ENCODE measurements around the gene CLCN7.

The CLCN7 gene

GRCh38 chr16:1427473-1428461, 47.1 kb downstream of the CLCN7 start:
- no peak overlapping the region for H3K27ac ChIP-seq
- no peak overlapping the region for H3K4me2 ChIP-seq
- TF ChIP-seq, protein P1, sequence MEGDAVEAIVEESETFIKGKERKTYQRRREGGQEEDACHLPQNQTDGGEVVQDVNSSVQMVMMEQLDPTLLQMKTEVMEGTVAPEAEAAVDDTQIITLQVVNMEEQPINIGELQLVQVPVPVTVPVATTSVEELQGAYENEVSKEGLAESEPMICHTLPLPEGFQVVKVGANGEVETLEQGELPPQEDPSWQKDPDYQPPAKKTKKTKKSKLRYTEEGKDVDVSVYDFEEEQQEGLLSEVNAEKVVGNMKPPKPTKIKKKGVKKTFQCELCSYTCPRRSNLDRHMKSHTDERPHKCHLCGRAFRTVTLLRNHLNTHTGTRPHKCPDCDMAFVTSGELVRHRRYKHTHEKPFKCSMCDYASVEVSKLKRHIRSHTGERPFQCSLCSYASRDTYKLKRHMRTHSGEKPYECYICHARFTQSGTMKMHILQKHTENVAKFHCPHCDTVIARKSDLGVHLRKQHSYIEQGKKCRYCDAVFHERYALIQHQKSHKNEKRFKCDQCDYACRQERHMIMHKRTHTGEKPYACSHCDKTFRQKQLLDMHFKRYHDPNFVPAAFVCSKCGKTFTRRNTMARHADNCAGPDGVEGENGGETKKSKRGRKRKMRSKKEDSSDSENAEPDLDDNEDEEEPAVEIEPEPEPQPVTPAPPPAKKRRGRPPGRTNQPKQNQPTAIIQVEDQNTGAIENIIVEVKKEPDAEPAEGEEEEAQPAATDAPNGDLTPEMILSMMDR (conservative IDR thresholded peaks at IDR 0.05; ENCODE audit: low read depth, low read length) = no peak
- no peaks in the 10 kb centered on the region for H4K20me1 ChIP-seq (ENCODE audit: insufficient read depth)
- no peaks in the 10 kb centered on the region for H3K4me1 ChIP-seq (ENCODE audit: low read depth, poor library complexity, severe bottlenecking)
- H2AFZ ChIP-seq (ENCODE audit: low read depth) = no peak overlapping the region
- no peaks in the 10 kb centered on the region for H3K36me3 ChIP-seq (ENCODE audit: insufficient read depth)
- H3K9ac ChIP-seq = no peak overlapping the region
- H3K79me2 ChIP-seq (ENCODE audit: insufficient read depth, low read depth) = no peaks in the 10 kb centered on the region
- peaks cover 43% of the 10 kb centered on the region for H3K27me3 ChIP-seq (ENCODE audit: insufficient read depth, low read depth)
- H3K4me3 ChIP-seq (IDR thresholded peaks at IDR 0.05; ENCODE audit: insufficient read depth, low read depth, low read length) = no peak overlapping the region

DNA sequence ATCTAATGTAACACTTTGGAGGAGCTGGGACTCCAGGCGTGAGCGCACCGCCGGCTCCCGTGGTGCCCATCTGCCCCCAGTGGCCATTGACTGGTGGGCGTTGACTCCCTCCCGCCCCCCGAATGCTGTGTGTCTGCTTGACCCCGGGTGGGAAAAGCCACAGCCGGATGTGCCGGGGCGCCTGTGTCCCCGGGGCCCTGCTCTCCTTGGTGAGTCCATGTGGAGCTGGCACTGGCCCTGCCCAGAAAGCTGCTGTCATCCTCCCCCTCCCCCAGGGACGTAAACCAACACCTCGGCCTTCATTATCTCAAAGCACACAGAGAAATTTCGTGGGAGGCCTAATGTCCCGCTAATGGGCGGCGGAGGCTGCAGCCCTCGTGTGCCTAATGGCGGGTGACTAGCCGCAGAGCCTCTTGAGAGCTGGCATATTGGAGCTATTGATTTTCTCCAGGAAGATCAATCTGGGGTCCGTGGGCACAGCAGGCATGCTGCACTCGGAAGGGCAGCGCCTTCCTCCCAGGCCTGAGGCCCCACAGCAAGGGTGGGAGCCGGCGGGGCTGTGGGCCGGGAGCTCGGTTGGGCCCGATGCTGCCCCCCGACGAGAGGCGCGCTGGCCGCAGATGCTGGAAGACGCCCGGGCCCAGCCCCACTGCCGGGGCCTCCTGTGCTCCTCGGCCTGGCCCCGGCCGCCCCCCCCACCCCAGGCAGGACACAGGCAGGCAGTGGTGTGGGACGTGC, 47.9 kb downstream of the CLCN7 start:
- Histone ChIP-seq H3K9ac (no peak overlapping the region), H2AFZ (ENCODE audit: low read depth) (no peak overlapping the region), H3K27me3 (ENCODE audit: insufficient read depth, low read depth) (peaks cover 34% of the 10 kb centered on the region), H3K4me1 (ENCODE audit: low read depth, poor library complexity, severe bottlenecking) (no peaks in the 10 kb centered on the region), H3K4me3 (IDR thresholded peaks at IDR 0.05; ENCODE audit: insufficient read depth, low read depth, low read length) (no peak overlapping the region), H3K36me3 (ENCODE audit: insufficient read depth) (no peaks in the 10 kb centered on the region), H4K20me1 (ENCODE audit: insufficient read depth) (no peaks in the 10 kb centered on the region), H3K79me2 (ENCODE audit: insufficient read depth, low read depth) (no peaks in the 10 kb centered on the region), H3K4me2 (no peak overlapping the region), H3K27ac (no peak overlapping the region)
- TF ChIP-seq, protein P1 (conservative IDR thresholded peaks at IDR 0.05; ENCODE audit: low read depth, low read length) = no peak

- no peak overlapping the region for H3K9ac ChIP-seq
- peaks cover 6% of the 10 kb centered on the region for H3K4me1 ChIP-seq (ENCODE audit: low read depth, poor library complexity, severe bottlenecking)
- H2AFZ ChIP-seq (ENCODE audit: low read depth) = no peak overlapping the region
- H4K20me1 ChIP-seq (ENCODE audit: insufficient read depth) = no peaks in the 10 kb centered on the region
- TF ChIP-seq, protein P1 (conservative IDR thresholded peaks at IDR 0.05; ENCODE audit: low read depth, low read length) = no peak
- H3K4me2 ChIP-seq = no peak overlapping the region
- peaks cover 24% of the 10 kb centered on the region for H3K27me3 ChIP-seq (ENCODE audit: insufficient read depth, low read depth)
- no peaks in the 10 kb centered on the region for H3K36me3 ChIP-seq (ENCODE audit: insufficient read depth)
- no peaks in the 10 kb centered on the region for H3K79me2 ChIP-seq (ENCODE audit: insufficient read depth, low read depth)
- no peak overlapping the region for H3K27ac ChIP-seq
- no peak overlapping the region for H3K4me3 ChIP-seq (IDR thresholded peaks at IDR 0.05; ENCODE audit: insufficient read depth, low read depth, low read length)
These were observed 49.0 kb downstream of the CLCN7 start for GRCh38 chr16:1425616-1426370.

DNA sequence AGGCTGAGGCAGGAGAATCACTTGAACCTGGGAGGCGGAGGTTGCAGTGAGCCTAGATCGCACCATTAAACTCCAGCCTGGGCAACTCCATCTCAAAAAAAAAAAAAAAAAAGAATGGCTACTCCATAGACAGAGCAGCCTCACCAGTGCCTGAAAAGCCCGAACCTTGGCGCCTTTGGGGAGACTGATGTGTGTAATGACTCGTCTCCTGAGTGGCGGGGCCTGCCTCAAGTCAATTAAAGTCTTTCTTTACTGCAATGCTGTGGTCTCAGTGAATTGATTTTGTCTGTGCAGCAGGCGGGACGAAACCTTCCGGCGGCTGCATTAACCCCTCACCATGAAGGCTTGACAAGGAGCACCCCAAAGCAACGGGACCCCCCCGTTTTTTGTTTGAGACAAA, 50.8 kb downstream of the CLCN7 start:
- no peaks in the 10 kb centered on the region for H4K20me1 ChIP-seq (ENCODE audit: insufficient read depth)
- no peaks in the 10 kb centered on the region for H3K36me3 ChIP-seq (ENCODE audit: insufficient read depth)
- H3K27me3 ChIP-seq (ENCODE audit: insufficient read depth, low read depth) = peaks cover 6% of the 10 kb centered on the region; the same call in 1 of the 2 replicates
- TF ChIP-seq, protein P1 (conservative IDR thresholded peaks at IDR 0.05; ENCODE audit: low read depth, low read length) = no peak
- H3K27ac ChIP-seq = no peak overlapping the region
- no peak overlapping the region for H3K9ac ChIP-seq
- peaks cover 15% of the 10 kb centered on the region for H3K79me2 ChIP-seq (ENCODE audit: insufficient read depth, low read depth)
- no peak overlapping the region for H2AFZ ChIP-seq (ENCODE audit: low read depth)
- H3K4me3 ChIP-seq (IDR thresholded peaks at IDR 0.05; ENCODE audit: insufficient read depth, low read depth, low read length) = no peak overlapping the region
- peaks cover 14% of the 10 kb centered on the region for H3K4me1 ChIP-seq (ENCODE audit: low read depth, poor library complexity, severe bottlenecking)
- H3K4me2 ChIP-seq = no peak overlapping the region

All from KMS-11 (cell line).